ENCODE data around the gene HS3ST4. TPM values are rescaled to one million over a fixed set of nuclear protein-coding genes. Genes with fewer than 3 reads are reported as not detected.

Gene HS3ST4
- total RNA-seq, 1 experiment from 2014 or later, result not detected

- no peak for DNase-seq (ENCODE audit: low spot score)
These were observed 494.4 kb downstream of the HS3ST4 start for GRCh38 chr16:26186091-26186615.

All from H4 (cell line).